Vagina (tissue), 2 donors: ENCODE measurements around the gene MS4A7.

Source experiments
- POLR2A ChIP-seq, 2 donors: fragments of 450-650 bp; IDR thresholded peaks; one replicate each; pipeline ENCODE4 v1.6.1; 2017; ENCODE audit warnings: antibody characterized with exemption in 2 of 2, mild to moderate bottlenecking in 2 of 2, moderate library complexity in 2 of 2
- POLR2AphosphoS5 ChIP-seq, 2 donors: sonication (generic); formaldehyde crosslinking; IDR thresholded peaks; one replicate each; pipeline ENCODE4 v1.9.0; 2017; ENCODE audit warnings: antibody characterized with exemption in 2 of 2, mild to moderate bottlenecking in 2 of 2, low read depth in 1 of 2; ENCODE audit not compliant: insufficient read depth in 1 of 2
- TF ChIP-seq, protein P1 (sequence below), 3 experiments: fragments of 450-650 bp in 2 of 3; fragments of 200-600 bp in 1 of 3; sonication (generic) in 1 of 3; IDR thresholded peaks; one replicate each; pipeline ENCODE4 v1.5.1; 2017 to 2019; ENCODE audit warnings: antibody characterized with exemption in 3 of 3, mild to moderate bottlenecking in 2 of 3, moderate library complexity in 2 of 3

DNA sequence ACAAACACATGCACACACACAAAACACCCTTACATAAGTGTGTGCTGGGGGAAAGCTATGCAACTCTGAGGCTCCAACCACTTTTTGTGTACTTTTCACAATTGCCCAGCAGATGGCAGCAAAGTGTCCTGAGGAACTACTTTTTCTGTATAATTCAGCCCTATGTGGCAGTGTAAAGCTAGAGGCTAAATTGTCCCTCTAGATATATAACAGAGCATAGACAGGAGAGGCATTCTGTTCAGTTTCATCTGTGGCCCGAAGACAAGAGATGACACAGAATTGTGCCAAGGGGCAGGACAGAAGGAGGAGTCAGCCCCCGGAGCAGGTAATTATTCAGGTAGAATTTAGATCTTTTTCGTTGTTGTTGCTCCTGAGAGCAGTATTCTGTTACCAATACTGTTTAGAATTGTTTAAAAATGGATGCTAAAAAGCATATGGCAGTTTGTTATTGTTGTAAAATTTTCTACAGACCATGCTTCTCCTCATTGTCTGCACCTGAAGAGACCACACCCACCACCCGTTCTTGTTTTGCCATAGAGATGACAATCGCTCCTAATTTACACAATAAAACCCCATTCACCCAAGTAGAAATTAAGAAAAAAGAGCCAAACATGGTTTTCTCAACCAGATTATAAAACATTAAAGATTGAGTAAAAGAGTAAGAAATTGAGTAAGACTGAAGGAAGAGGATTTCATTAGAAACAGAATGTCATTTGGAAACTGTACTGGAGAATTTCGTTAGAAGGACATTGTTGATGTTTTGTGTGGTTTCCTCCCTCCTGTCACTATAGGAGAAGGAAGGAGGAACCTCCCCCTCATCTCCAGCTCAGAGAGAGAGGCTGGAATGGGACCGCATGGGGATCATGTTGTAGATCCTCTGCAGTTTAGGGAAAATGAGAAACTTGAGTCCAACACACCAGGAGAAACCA, 14.5 kb upstream of the MS4A7 start:
- TF ChIP-seq, protein P1, sequence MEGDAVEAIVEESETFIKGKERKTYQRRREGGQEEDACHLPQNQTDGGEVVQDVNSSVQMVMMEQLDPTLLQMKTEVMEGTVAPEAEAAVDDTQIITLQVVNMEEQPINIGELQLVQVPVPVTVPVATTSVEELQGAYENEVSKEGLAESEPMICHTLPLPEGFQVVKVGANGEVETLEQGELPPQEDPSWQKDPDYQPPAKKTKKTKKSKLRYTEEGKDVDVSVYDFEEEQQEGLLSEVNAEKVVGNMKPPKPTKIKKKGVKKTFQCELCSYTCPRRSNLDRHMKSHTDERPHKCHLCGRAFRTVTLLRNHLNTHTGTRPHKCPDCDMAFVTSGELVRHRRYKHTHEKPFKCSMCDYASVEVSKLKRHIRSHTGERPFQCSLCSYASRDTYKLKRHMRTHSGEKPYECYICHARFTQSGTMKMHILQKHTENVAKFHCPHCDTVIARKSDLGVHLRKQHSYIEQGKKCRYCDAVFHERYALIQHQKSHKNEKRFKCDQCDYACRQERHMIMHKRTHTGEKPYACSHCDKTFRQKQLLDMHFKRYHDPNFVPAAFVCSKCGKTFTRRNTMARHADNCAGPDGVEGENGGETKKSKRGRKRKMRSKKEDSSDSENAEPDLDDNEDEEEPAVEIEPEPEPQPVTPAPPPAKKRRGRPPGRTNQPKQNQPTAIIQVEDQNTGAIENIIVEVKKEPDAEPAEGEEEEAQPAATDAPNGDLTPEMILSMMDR (IDR thresholded peaks at IDR 0.05), result peak; percentile 5 to 46 (median 40)
- TF ChIP-seq POLR2AphosphoS5 (IDR thresholded peaks at IDR 0.05; ENCODE audit: insufficient read depth in 1 of 2, low read depth in 1 of 2) (no peak), POLR2A (IDR thresholded peaks at IDR 0.05) (no peak)
